A549 (cell line): Measurements from ENCODE around the gene DOCK1. TPM values are rescaled to one million over a fixed set of nuclear protein-coding genes. Genes with fewer than 3 reads are reported as not detected.

Experiments
- ATAC-seq, 2 experiments: fragments of 200-7000 bp in 1 of 2; fragments of >200 bp in 1 of 2; cut with Nextera tagmentation in 1 of 2; cut with Tn5 transposase in 1 of 2; 3 replicates each; pipeline versions ENCODE4 v1.8.0 to v1.9.1; 2018 to 2020; ENCODE audit warnings: mild to moderate bottlenecking in 1 of 2, moderate library complexity in 1 of 2
- CTCF ChIA-PET: fragments of 300-600 bp; sonication (Branson Sonifier 250); formaldehyde crosslinking; extraction: SDS; loops from one replicate; lab custom pipeline; 2021; ENCODE audit warnings: antibody characterized with exemption, inconsistent platforms; lab: Yijun Ruan, JAX
- POLR2A ChIA-PET: fragments of 350-600 bp; formaldehyde crosslinking; extraction: SDS; loops from one replicate; lab custom pipeline; 2021; ENCODE audit warnings: antibody characterized with exemption, inconsistent platforms; lab: Yijun Ruan, JAX
- DNase-seq, 2 experiments: peaks; one replicate each; pipeline versions ENCODE4 v3.0.0 to v3.0.0-alpha.2; 2011 to 2016; ENCODE audit warnings: low read depth in 1 of 2, low spot score in 1 of 2
- FAIRE-seq: peaks from 2 replicates; lab custom pipeline; 2011; peaks lifted over from hg19 to GRCh38; lab: Jason Lieb, UNC
- H3K27ac ChIP-seq, 2 experiments: fragments of >200 bp; sonication (Bioruptor Twin); formaldehyde crosslinking; 3 replicates each; pipeline ENCODE4 v1.5.1; 2016 to 2017
- H3K4me1 ChIP-seq: fragments of >200 bp; sonication (Bioruptor Twin); formaldehyde crosslinking; 3 replicates; pipeline ENCODE4 v1.6.1; 2016
- H3K4me2 ChIP-seq: fragments of >200 bp; sonication (Bioruptor Twin); formaldehyde crosslinking; 3 replicates; pipeline ENCODE4 v1.6.1; 2016
- H3K4me3 ChIP-seq: fragments of >200 bp; sonication (Bioruptor Twin); formaldehyde crosslinking; 3 replicates; pipeline ENCODE4 v1.5.1; 2016
- H3K9me3 ChIP-seq: fragments of >200 bp; sonication (Bioruptor Twin); formaldehyde crosslinking; 3 replicates; pipeline ENCODE4 v1.6.1; 2016
- BCL3 ChIP-seq: fragments of >200 bp; sonication (Bioruptor Twin); formaldehyde crosslinking; IDR thresholded peaks from 3 replicates; pipeline ENCODE4 v1.6.1; 2016
- CBX8 ChIP-seq: fragments of 200-600 bp; sonication (generic); IDR thresholded peaks from 2 replicates; pipeline ENCODE4 v1.6.1; 2016
- CEBPB ChIP-seq, 2 experiments: fragments of >200 bp in 1 of 2; sonication (Bioruptor Twin) in 1 of 2; formaldehyde crosslinking in 1 of 2; IDR thresholded peaks; 2 replicates each; pipeline ENCODE4 v1.6.1; 2012 to 2016
- CHD4 ChIP-seq: fragments of 200-600 bp; sonication (generic); IDR thresholded peaks from 2 replicates; pipeline ENCODE4 v1.6.1; 2016; ENCODE audit warnings: antibody characterized with exemption, mild to moderate bottlenecking, borderline replicate concordance
- EHF ChIP-seq: fragments of 250-450 bp; sonication (Bioruptor Pico); IDR thresholded peaks from 2 replicates; pipeline ENCODE4 v1.5.0; 2020; ENCODE audit warnings: mild to moderate bottlenecking
- EHMT2 ChIP-seq: fragments of 200-600 bp; sonication (generic); IDR thresholded peaks from 2 replicates; pipeline ENCODE4 v1.6.1; 2016; ENCODE audit warnings: antibody characterized with exemption, low read depth, mild to moderate bottlenecking, moderate library complexity
- ELK1 ChIP-seq: fragments of 150-350 bp; IDR thresholded peaks from 2 replicates; pipeline ENCODE4 v1.6.1; 2014; ENCODE audit warnings: low read depth, mild to moderate bottlenecking, low read length
- EP300 ChIP-seq, 2 experiments: fragments of >200 bp; sonication (Bioruptor Twin); formaldehyde crosslinking; IDR thresholded peaks; 2 replicates in 1 of 2; 3 replicates in 1 of 2; pipeline ENCODE4 v1.6.1; 2016 to 2017
- ESRRA ChIP-seq: fragments of 150-350 bp; IDR thresholded peaks from 2 replicates; pipeline ENCODE4 v1.6.1; 2014; ENCODE audit warnings: mild to moderate bottlenecking, low read length, borderline replicate concordance
- FOSB ChIP-seq: fragments of 250-450 bp; sonication (Bioruptor Pico); IDR thresholded peaks from 2 replicates; pipeline ENCODE4 v1.5.0; 2020; ENCODE audit warnings: mild to moderate bottlenecking, moderate library complexity
- FOSL2 ChIP-seq, 2 experiments: fragments of 450-650 bp in 1 of 2; fragments of >200 bp in 1 of 2; sonication (Bioruptor Twin) in 1 of 2; formaldehyde crosslinking; IDR thresholded peaks; 2 replicates each; pipeline versions ENCODE4 v1.5.0 to v1.6.1; 2016 to 2020; ENCODE audit warnings: mild to moderate bottlenecking in 1 of 2, moderate library complexity in 1 of 2
- GATA3 ChIP-seq: IDR thresholded peaks from 2 replicates; pipeline ENCODE4 v1.6.1; 2012; ENCODE audit warnings: borderline replicate concordance
- JUN ChIP-seq, 2 experiments: fragments of >200 bp; sonication (Bioruptor Twin); formaldehyde crosslinking; IDR thresholded peaks; 2 replicates in 1 of 2; 3 replicates in 1 of 2; pipeline ENCODE4 v1.6.1; 2016 to 2017
- MAX ChIP-seq: IDR thresholded peaks from 2 replicates; pipeline ENCODE4 v1.6.1; 2012
- MAZ ChIP-seq: fragments of 150-350 bp; IDR thresholded peaks from 2 replicates; pipeline ENCODE4 v1.6.1; 2014; ENCODE audit warnings: antibody characterized with exemption, low read depth, low read length, borderline replicate concordance
- MYC ChIP-seq: IDR thresholded peaks from 2 replicates; pipeline ENCODE4 v1.6.1; 2012; ENCODE audit warnings: mild to moderate bottlenecking, inconsistent platforms, low read length, improper control_type of control experiment, borderline replicate concordance
- NPAS2 ChIP-seq: fragments of 250-450 bp; sonication (Bioruptor Pico); IDR thresholded peaks from 2 replicates; pipeline ENCODE4 v1.8.0; 2022; ENCODE audit warnings: mild to moderate bottlenecking, moderate library complexity, borderline replicate concordance
- NR3C1 ChIP-seq: fragments of >200 bp; sonication (Bioruptor Twin); formaldehyde crosslinking; IDR thresholded peaks from 3 replicates; pipeline ENCODE4 v1.6.1; 2017
- PBX3 ChIP-seq: IDR thresholded peaks from 2 replicates; pipeline ENCODE4 v1.6.1; 2012
- PHF8 ChIP-seq: fragments of 200-600 bp; sonication (generic); IDR thresholded peaks from 2 replicates; pipeline ENCODE4 v1.6.1; 2016; ENCODE audit warnings: low read depth, mild to moderate bottlenecking, antibody characterized with exemption, moderate library complexity, borderline replicate concordance
- POLR2AphosphoS2 ChIP-seq: conservative IDR thresholded peaks from 2 replicates; pipeline ENCODE4 v1.6.1; 2012; ENCODE audit warnings: low read length, improper control_type of control experiment, inconsistent platforms
- RARB ChIP-seq: fragments of 250-450 bp; sonication (Bioruptor Pico); IDR thresholded peaks from 2 replicates; pipeline ENCODE4 v1.8.0; 2021; ENCODE audit warnings: mild to moderate bottlenecking, moderate library complexity
- SMC3 ChIP-seq: fragments of >200 bp; sonication (Bioruptor Twin); formaldehyde crosslinking; IDR thresholded peaks from 3 replicates; pipeline ENCODE4 v1.6.1; 2018; ENCODE audit warnings: inconsistent platforms
- SREBF2 ChIP-seq: fragments of 450-650 bp; IDR thresholded peaks from 2 replicates; pipeline ENCODE4 v1.6.1; 2014; ENCODE audit warnings: mild to moderate bottlenecking, moderate library complexity
- TFCP2L1 ChIP-seq: fragments of 250-450 bp; sonication (Bioruptor Pico); IDR thresholded peaks from 2 replicates; pipeline ENCODE4 v1.5.0; 2021; ENCODE audit warnings: mild to moderate bottlenecking
- USF2 ChIP-seq: fragments of 450-650 bp; IDR thresholded peaks from 2 replicates; pipeline ENCODE4 v1.6.1; 2014; ENCODE audit warnings: antibody characterized with exemption
- ZC3H11A ChIP-seq: fragments of 450-650 bp; IDR thresholded peaks from 2 replicates; pipeline ENCODE4 v1.6.1; 2014; ENCODE audit warnings: antibody characterized with exemption, mild to moderate bottlenecking
- ZFP36 ChIP-seq: fragments of 450-650 bp; IDR thresholded peaks from 2 replicates; pipeline ENCODE4 v1.6.1; 2014; ENCODE audit warnings: borderline replicate concordance; ENCODE audit not compliant: partially characterized antibody
- ZSCAN20 ChIP-seq: fragments of 250-450 bp; sonication (Bioruptor Pico); IDR thresholded peaks from 2 replicates; pipeline ENCODE4 v1.8.0; 2022; ENCODE audit warnings: mild to moderate bottlenecking, moderate library complexity
- WGBS: methylation state at CpG from one replicate; pipeline ENCODE4 v1.1.6; 2017; ENCODE audit errors: missing lambda C conversion rate; 5-methylcytosine and 5-hydroxymethylcytosine counted together
- polyA plus RNA-seq, 4 experiments: library from polyadenylated mRNA; depleted of rRNA in 3 of 4; stranded (reverse); fragments of >200 nt; fragmentation: RNase III in 1 of 4; extraction: RNeasy Plus Mini Kit Qiagen cat#74134 plus additional on column Dnase treatment in 1 of 4; gene quantifications; 2 replicates in 3 of 4; 3 replicates in 1 of 4; pipeline ENCODE4 v1.2.3, GENCODE V29; 2011 to 2017

Gene DOCK1
- polyA plus RNA-seq, 2 of the 4 experiments (the other 2 are of a cell fraction): 22.6 to 28.2 TPM

GRCh38 chr10:127052001-127052400 is 146.8 kb downstream of the DOCK1 start:
- no peak for DNase-seq
- POLR2A ChIA-PET: interaction anchor here (0.7 kb wide), 1 partner anchor 96 kb away, joined by 4 read pairs; no protein-coding TSS in a partner anchor
- Histone ChIP-seq H3K4me3 (no peak overlapping the region), H3K9me3 (no peaks in the 10 kb centered on the region), H3K4me1 (no peaks in the 10 kb centered on the region), H3K4me2 (no peak overlapping the region), H3K27ac (no peak overlapping the region)
- no peak for TF ChIP-seq MAX
- no peak for TF ChIP-seq EP300 (IDR thresholded peaks at IDR 0.05)
- no peak for TF ChIP-seq SMC3
- TF ChIP-seq PHF8: no peak
- no peak for TF ChIP-seq ZSCAN20
- TF ChIP-seq NPAS2: no peak
- TF ChIP-seq ESRRA: no peak
- no peak for TF ChIP-seq CBX8
- TF ChIP-seq FOSL2 (IDR thresholded peaks at IDR 0.05): no peak
- TF ChIP-seq FOSL2 (CRISPR knock-in tag; IDR thresholded peaks at IDR 0.05): no peak
- TF ChIP-seq JUN (IDR thresholded peaks at IDR 0.05): no peak
- TF ChIP-seq POLR2AphosphoS2: no peak
- TF ChIP-seq ELK1: no peak
- WGBS: 76% methylated on average over 9 of the region's 9 CpGs
- ATAC-seq: no peak
- CTCF ChIA-PET: no interaction called here
- FAIRE-seq: no peak

GRCh38 chr10:127055263-127055662 is 150.0 kb downstream of the DOCK1 start:
- Histone ChIP-seq H3K4me1 (no peaks in the 10 kb centered on the region), H3K4me2 (no peak overlapping the region), H3K9me3 (0 out of 3 replicates have a peak, but pooled peaks cover 4% of the 10 kb centered on the region), H3K27ac (no peak overlapping the region), H3K4me3 (no peak overlapping the region)
- ChIA-PET CTCF (no interaction called here), POLR2A (no interaction called here)
- DNase-seq (no peak), FAIRE-seq (no peak), ATAC-seq (no peak)
- TF ChIP-seq BCL3 (no peak), USF2 (peak; percentile 46; the same call in 1 of the 2 replicates), FOSL2 (IDR thresholded peaks at IDR 0.05) (no peak), FOSL2 (CRISPR knock-in tag; IDR thresholded peaks at IDR 0.05) (no peak), CHD4 (no peak)

GRCh38 chr10:127059314-127059713 is 154.1 kb downstream of the DOCK1 start:
- CTCF ChIA-PET: no interaction called here
- ATAC-seq: no peak
- H3K4me1 ChIP-seq: no peaks in the 10 kb centered on the region
- TF ChIP-seq CEBPB (IDR thresholded peaks at IDR 0.05): no peak
- TF ChIP-seq FOSB (CRISPR knock-in tag): no peak
- no peak for TF ChIP-seq NR3C1
- no peak for TF ChIP-seq ELK1
- TF ChIP-seq SREBF2: no peak
- no peak for TF ChIP-seq MYC
- no peak for TF ChIP-seq RARB (CRISPR knock-in tag)
- TF ChIP-seq TFCP2L1 (CRISPR knock-in tag): no peak
- no peak for TF ChIP-seq PBX3
- no peak for TF ChIP-seq EHMT2
- TF ChIP-seq ZFP36: no peak
- no peak for TF ChIP-seq EHF (CRISPR knock-in tag)
- no peak for TF ChIP-seq ZC3H11A
- no peak for TF ChIP-seq BCL3
- TF ChIP-seq MAX: no peak
- TF ChIP-seq CHD4: no peak
- TF ChIP-seq MAZ: no peak
- TF ChIP-seq CBX8: no peak
- TF ChIP-seq GATA3: no peak

More at GRCh38 chr10:127059314-127059713, 154.1 kb downstream of the DOCK1 start:
- H3K27ac ChIP-seq: no peak overlapping the region
- no peak overlapping the region for H3K4me2 ChIP-seq
- POLR2A ChIA-PET: no interaction called here
- no peak for FAIRE-seq
- no peak overlapping the region for H3K4me3 ChIP-seq
- H3K9me3 ChIP-seq: 0 out of 3 replicates have a peak, but pooled peaks cover 4% of the 10 kb centered on the region
- DNase-seq: no peak
